Measurements from ENCODE around the gene CAVIN4.

- TF ChIP-seq EZH2 (IDR thresholded peaks at IDR 0.05) (no peak), POLR2AphosphoS5 (IDR thresholded peaks at IDR 0.05; ENCODE audit: borderline replicate concordance, low read depth, low read length) (no peak)
These were observed 9.5 kb downstream of the CAVIN4 start for GRCh38 chr9:100587375-100587774.
